HG03095 (cell line): Measurements from ENCODE around the gene COL9A3.

Experiments
- ATAC-seq: cut with Tn5 transposase; IDR thresholded peaks from one replicate; pipeline ENCODE4 v1.9.1; 2021; ENCODE audit warnings: moderate library complexity; ENCODE audit not compliant: unreplicated experiment

The COL9A3 gene

GRCh38 chr20:62876902-62877816, 60.3 kb downstream of the COL9A3 start:
- ATAC-seq = no peak

- no peak for ATAC-seq
These were observed 61.6 kb downstream of the COL9A3 start for GRCh38 chr20:62878244-62879038.

GRCh38 chr20:62879275-62880146, 62.7 kb downstream of the COL9A3 start:
- ATAC-seq = no peak

GRCh38 chr20:62880147-62880934, 63.5 kb downstream of the COL9A3 start:
- no peak for ATAC-seq

GRCh38 chr20:62880935-62881661, 64.2 kb downstream of the COL9A3 start:
- ATAC-seq = no peak

GRCh38 chr20:62881662-62882395, 65.0 kb downstream of the COL9A3 start:
- no peak for ATAC-seq

- no peak for ATAC-seq
These were observed 65.6 kb downstream of the COL9A3 start for GRCh38 chr20:62882426-62882825.

- ATAC-seq = no peak
These were observed 67.7 kb downstream of the COL9A3 start for GRCh38 chr20:62884556-62884955.

- no peak for ATAC-seq
These were observed 68.4 kb downstream of the COL9A3 start for GRCh38 chr20:62885046-62885895.

GRCh38 chr20:62885896-62886708, 69.3 kb downstream of the COL9A3 start:
- no peak for ATAC-seq

GRCh38 chr20:62886709-62887058, 69.8 kb downstream of the COL9A3 start:
- no peak for ATAC-seq

- no peak for ATAC-seq
These were observed 70.5 kb downstream of the COL9A3 start for GRCh38 chr20:62887152-62887859.

GRCh38 chr20:62887860-62888239, 71.0 kb downstream of the COL9A3 start:
- no peak for ATAC-seq

GRCh38 chr20:62888406-62888805, 71.6 kb downstream of the COL9A3 start:
- ATAC-seq = no peak

- no peak for ATAC-seq
These were observed 72.1 kb downstream of the COL9A3 start for GRCh38 chr20:62888910-62889309.

GRCh38 chr20:62889411-62889810, 72.6 kb downstream of the COL9A3 start:
- ATAC-seq = no peak

- ATAC-seq = no peak
These were observed 73.0 kb downstream of the COL9A3 start for GRCh38 chr20:62889871-62890270.
